H1 (cell line): Measurements from ENCODE around the gene NAV2.

Experiments
- EP300 ChIP-seq, 2 experiments: IDR thresholded peaks; 1 replicate in 1 of 2; 2 replicates in 1 of 2; pipeline ENCODE4 v1.6.1; 2011 to 2012; ENCODE audit warnings: low read depth in 2 of 2, low read length in 2 of 2, mild to moderate bottlenecking in 2 of 2, borderline replicate concordance in 1 of 2, inconsistent platforms in 1 of 2, moderate library complexity in 1 of 2
- POLR2A ChIP-seq, 2 experiments: IDR thresholded peaks; 1 replicate in 1 of 2; 2 replicates in 1 of 2; pipeline ENCODE4 v1.6.1; 2011; ENCODE audit warnings: low read depth in 2 of 2, low read length in 2 of 2, mild to moderate bottlenecking in 2 of 2; ENCODE audit errors: control extremely low read depth in 1 of 2
- TAF7 ChIP-seq: optimal IDR thresholded peaks from 2 replicates; pipeline ENCODE3; 2011; ENCODE audit warnings: low read depth, mild to moderate bottlenecking, inconsistent platforms, low read length, moderate library complexity, borderline replicate concordance
- TF ChIP-seq, protein P1 (sequence below), 3 experiments: IDR thresholded peaks; 1 replicate in 2 of 3; 2 replicates in 1 of 3; pipeline versions ENCODE4 v1.5.1 to v1.6.1; 2011; ENCODE audit warnings: low read length in 3 of 3, mild to moderate bottlenecking in 3 of 3, inconsistent platforms in 2 of 3, low read depth in 1 of 3, moderate library complexity in 1 of 3; ENCODE audit not compliant: insufficient read depth in 1 of 3; ENCODE audit errors: control extremely low read depth in 1 of 3

DNA sequence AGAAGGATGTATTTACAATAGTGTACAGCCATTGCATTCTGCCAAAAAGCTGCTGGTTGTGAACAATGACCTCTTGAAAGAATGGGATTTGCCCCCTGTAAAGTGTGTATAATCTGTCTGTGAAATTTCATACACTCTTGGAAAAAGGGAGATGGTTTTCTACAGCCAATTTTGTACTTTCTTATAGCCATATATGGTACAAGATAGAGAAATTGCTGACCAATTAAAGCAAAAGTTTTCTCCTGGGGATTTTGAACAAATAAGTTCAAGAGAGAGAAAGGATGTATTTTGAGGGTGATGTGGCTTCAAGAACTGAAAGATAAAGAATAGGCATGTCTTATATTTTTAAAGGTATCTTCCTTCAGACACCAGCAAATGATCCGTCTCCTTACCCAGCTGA is 211.0 kb downstream of the NAV2 start:
- TF ChIP-seq, protein P1, sequence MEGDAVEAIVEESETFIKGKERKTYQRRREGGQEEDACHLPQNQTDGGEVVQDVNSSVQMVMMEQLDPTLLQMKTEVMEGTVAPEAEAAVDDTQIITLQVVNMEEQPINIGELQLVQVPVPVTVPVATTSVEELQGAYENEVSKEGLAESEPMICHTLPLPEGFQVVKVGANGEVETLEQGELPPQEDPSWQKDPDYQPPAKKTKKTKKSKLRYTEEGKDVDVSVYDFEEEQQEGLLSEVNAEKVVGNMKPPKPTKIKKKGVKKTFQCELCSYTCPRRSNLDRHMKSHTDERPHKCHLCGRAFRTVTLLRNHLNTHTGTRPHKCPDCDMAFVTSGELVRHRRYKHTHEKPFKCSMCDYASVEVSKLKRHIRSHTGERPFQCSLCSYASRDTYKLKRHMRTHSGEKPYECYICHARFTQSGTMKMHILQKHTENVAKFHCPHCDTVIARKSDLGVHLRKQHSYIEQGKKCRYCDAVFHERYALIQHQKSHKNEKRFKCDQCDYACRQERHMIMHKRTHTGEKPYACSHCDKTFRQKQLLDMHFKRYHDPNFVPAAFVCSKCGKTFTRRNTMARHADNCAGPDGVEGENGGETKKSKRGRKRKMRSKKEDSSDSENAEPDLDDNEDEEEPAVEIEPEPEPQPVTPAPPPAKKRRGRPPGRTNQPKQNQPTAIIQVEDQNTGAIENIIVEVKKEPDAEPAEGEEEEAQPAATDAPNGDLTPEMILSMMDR (IDR thresholded peaks at IDR 0.05; ENCODE audit: control extremely low read depth in 1 of 3, insufficient read depth in 1 of 3, low read depth in 1 of 3, low read length in 3 of 3), result no peak
- TF ChIP-seq TAF7, result no peak
- no peak for TF ChIP-seq POLR2A (IDR thresholded peaks at IDR 0.05; ENCODE audit: control extremely low read depth in 1 of 2, low read depth in 2 of 2, low read length in 2 of 2)
- TF ChIP-seq EP300 (IDR thresholded peaks at IDR 0.05; ENCODE audit: borderline replicate concordance in 1 of 2, low read depth in 2 of 2, low read length in 2 of 2), result no peak
